HG03521 (cell line): ENCODE data around the gene PHOX2A.

Source experiments
- ATAC-seq: cut with Tn5 transposase; IDR thresholded peaks from one replicate; pipeline ENCODE4 v1.9.1; 2021; ENCODE audit warnings: mild to moderate bottlenecking, moderate library complexity; ENCODE audit not compliant: unreplicated experiment

Gene PHOX2A

GRCh38 chr11:72250661-72251464 lies 6.9 kb upstream of the PHOX2A start:
- ATAC-seq, result no peak

- ATAC-seq, result no peak
Observed at GRCh38 chr11:72249961-72250360, 6.0 kb upstream of the PHOX2A start.

- no peak for ATAC-seq
Observed at GRCh38 chr11:72247584-72247983, 3.6 kb upstream of the PHOX2A start.

GRCh38 chr11:72245263-72245816 lies 1.4 kb upstream of the PHOX2A start:
- ATAC-seq, result no peak

- no peak for ATAC-seq
Observed at GRCh38 chr11:72244361-72245262, 636 bp upstream of the PHOX2A start.

- no peak for ATAC-seq
Observed at GRCh38 chr11:72243173-72244059, 560 bp downstream of the PHOX2A start.

GRCh38 chr11:72242141-72242540 lies 1.8 kb downstream of the PHOX2A start:
- ATAC-seq, result no peak

- ATAC-seq, result no peak
Observed at GRCh38 chr11:72241291-72241781, 2.6 kb downstream of the PHOX2A start.

- no peak for ATAC-seq
Observed at GRCh38 chr11:72240461-72241290, 3.3 kb downstream of the PHOX2A start.

GRCh38 chr11:72239849-72240460 lies 4.0 kb downstream of the PHOX2A start:
- ATAC-seq, result no peak

- no peak for ATAC-seq
Observed at GRCh38 chr11:72239313-72239848, 4.6 kb downstream of the PHOX2A start.

- no peak for ATAC-seq
Observed at GRCh38 chr11:72238492-72239312, 5.3 kb downstream of the PHOX2A start.

GRCh38 chr11:72238040-72238450 lies 5.9 kb downstream of the PHOX2A start:
- no peak for ATAC-seq

- ATAC-seq, result no peak
Observed at GRCh38 chr11:72237112-72237931, 6.7 kb downstream of the PHOX2A start.

GRCh38 chr11:72236774-72237111 lies 7.2 kb downstream of the PHOX2A start:
- no peak for ATAC-seq

GRCh38 chr11:72236083-72236697 lies 7.8 kb downstream of the PHOX2A start:
- no peak for ATAC-seq
